ENCODE measurements around the gene GNG5.

GRCh38 chr1:84509029-84509428 lies 2.6 kb upstream of the GNG5 start:
- TF ChIP-seq, protein P1, sequence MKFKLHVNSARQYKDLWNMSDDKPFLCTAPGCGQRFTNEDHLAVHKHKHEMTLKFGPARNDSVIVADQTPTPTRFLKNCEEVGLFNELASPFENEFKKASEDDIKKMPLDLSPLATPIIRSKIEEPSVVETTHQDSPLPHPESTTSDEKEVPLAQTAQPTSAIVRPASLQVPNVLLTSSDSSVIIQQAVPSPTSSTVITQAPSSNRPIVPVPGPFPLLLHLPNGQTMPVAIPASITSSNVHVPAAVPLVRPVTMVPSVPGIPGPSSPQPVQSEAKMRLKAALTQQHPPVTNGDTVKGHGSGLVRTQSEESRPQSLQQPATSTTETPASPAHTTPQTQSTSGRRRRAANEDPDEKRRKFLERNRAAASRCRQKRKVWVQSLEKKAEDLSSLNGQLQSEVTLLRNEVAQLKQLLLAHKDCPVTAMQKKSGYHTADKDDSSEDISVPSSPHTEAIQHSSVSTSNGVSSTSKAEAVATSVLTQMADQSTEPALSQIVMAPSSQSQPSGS (CRISPR knock-in tag; IDR thresholded peaks at IDR 0.05; ENCODE audit: borderline replicate concordance, low read depth), result no peak
- TF ChIP-seq CTCF (IDR thresholded peaks at IDR 0.05), result no peak
- no peak for TF ChIP-seq CBFB (CRISPR knock-in tag; IDR thresholded peaks at IDR 0.05; ENCODE audit: low read depth)
- no peak for TF ChIP-seq ATF3 (CRISPR knock-in tag; conservative IDR thresholded peaks at IDR 0.05)
- no peak for TF ChIP-seq PREB (CRISPR knock-in tag; IDR thresholded peaks at IDR 0.05; ENCODE audit: borderline replicate concordance)
